ENCODE measurements around the gene CCDC120.

Gene CCDC120

DNA sequence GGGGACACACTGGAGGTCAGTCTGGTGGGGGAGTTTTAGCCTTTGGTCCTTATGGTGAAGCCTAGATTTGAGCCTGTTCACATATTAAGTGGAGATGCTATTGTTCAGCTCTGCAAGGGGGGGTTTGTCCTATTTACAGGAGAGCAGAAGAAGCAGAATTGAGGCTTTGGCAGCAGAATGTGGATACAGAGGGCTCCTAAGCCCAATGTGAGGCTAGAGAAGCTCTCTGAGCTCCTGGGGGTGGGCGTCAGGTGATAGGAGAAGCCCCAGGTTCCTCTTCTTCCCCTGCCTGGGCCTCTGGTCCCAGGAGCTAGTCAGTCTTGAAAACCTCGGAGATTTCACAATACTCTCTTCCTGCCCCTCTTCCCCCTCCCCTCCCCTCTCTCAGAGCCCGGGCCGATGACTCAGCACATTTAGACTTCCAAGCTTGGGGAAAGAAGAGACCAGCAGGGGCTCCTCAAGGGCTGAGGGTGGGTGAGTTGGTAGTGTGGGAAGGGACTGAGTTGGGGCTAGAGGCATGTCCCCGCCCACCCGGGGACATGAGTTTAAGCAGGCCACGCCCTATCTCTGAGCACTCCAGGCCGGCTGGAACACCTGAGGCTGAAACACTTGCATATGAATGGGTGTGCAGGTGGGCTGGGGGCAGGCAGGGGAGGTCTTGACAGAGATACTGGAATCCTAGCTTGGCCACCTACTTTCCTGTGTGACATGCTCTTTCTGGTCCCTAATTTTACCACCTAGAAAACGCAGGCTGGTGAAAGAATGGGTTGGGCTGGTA is 19.0 kb upstream of the CCDC120 start:
- DNase-seq (ENCODE audit: low spot score), result peak; percentile 53
- TF ChIP-seq, protein P1, sequence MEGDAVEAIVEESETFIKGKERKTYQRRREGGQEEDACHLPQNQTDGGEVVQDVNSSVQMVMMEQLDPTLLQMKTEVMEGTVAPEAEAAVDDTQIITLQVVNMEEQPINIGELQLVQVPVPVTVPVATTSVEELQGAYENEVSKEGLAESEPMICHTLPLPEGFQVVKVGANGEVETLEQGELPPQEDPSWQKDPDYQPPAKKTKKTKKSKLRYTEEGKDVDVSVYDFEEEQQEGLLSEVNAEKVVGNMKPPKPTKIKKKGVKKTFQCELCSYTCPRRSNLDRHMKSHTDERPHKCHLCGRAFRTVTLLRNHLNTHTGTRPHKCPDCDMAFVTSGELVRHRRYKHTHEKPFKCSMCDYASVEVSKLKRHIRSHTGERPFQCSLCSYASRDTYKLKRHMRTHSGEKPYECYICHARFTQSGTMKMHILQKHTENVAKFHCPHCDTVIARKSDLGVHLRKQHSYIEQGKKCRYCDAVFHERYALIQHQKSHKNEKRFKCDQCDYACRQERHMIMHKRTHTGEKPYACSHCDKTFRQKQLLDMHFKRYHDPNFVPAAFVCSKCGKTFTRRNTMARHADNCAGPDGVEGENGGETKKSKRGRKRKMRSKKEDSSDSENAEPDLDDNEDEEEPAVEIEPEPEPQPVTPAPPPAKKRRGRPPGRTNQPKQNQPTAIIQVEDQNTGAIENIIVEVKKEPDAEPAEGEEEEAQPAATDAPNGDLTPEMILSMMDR (IDR thresholded peaks at IDR 0.05; ENCODE audit: extremely low read depth, insufficient read depth, missing control alignments), result no peak
- in situ Hi-C loops (cut with MboI; ENCODE audit: low pct_unique_long_range_greater_than_20kb, low sequenced_read_pairs, unreplicated experiment), result no loop called here

DNA sequence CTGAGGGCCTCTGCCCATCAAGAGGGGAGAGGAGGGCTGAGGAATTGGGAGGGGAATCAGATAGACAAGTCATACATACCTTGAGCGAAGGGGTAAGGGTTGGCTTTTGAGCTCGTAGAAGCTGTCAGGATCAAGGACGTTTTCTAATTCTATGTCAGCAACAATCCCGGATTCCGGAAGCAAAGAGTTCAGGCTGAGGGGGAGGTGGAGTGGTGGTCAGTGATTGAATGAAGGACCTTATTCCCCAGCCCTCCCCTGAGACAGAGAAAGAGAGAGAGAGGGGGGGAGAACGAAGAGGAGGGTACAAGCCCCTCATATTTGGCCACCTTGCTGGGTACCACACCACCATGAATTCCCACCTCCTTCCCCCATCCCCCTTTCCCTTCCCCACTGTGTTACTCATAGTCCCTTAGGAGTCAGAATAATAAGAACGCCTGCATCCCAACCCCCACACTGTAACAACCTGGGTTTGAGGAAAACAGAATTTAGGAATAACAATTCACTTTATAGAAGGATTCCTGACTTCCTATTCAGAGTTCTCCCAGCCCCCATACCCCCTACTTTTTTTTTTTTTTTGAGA is 18.3 kb upstream of the CCDC120 start:
- no peak for DNase-seq (ENCODE audit: low spot score)
- TF ChIP-seq, protein P1 (IDR thresholded peaks at IDR 0.05; ENCODE audit: extremely low read depth, insufficient read depth, missing control alignments), result no peak
- in situ Hi-C loops (cut with MboI; ENCODE audit: low pct_unique_long_range_greater_than_20kb, low sequenced_read_pairs, unreplicated experiment), result no loop called here

DNA sequence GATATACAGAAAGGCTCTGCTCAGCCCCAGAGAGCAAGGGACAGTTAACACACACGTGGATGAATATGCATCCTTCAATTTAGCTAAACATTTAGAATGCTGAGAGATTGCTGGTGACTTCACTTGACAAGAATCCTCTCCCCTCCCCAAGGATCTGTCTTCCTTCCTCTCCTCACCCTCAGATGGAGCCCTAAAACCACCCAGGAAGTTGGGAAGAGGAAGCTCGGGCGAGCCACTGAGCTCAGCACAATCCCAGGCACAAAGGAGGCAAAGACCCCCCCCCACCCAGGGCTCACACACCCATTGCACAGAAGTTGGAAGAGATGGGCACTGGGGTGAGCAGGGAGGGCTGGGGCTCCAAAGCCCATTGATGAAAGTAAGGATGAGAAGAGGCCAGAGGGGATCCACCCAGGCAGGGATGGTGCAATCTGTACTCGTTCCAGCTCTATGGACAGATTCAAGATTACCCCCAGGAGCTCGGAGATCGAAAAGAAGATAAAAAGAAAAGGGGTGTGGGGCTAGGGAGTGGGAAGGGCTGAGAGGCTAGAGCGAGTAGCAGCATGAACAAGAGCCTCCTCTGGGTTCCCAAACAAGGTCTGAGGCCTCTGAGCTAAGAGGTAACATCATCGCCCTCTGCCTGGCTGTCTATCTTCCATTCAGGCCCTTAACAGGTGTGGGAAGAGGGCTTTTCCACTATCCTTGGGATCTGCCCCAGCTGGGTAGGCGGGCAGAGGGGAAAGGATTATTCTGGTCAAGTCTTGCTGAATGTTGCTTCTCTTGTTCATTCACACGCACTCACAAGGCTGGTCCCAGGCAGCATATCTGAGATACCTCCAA is 16.8 kb upstream of the CCDC120 start:
- TF ChIP-seq, protein P1 (IDR thresholded peaks at IDR 0.05; ENCODE audit: extremely low read depth, insufficient read depth, missing control alignments), result no peak
- no peak for DNase-seq (ENCODE audit: low spot score)
- in situ Hi-C loops (cut with MboI; ENCODE audit: low pct_unique_long_range_greater_than_20kb, low sequenced_read_pairs, unreplicated experiment), result no loop called here

- in situ Hi-C loops (cut with MboI; ENCODE audit: low pct_unique_long_range_greater_than_20kb, low sequenced_read_pairs, unreplicated experiment), result no loop called here
- TF ChIP-seq, protein P1 (IDR thresholded peaks at IDR 0.05; ENCODE audit: extremely low read depth, insufficient read depth, missing control alignments), result no peak
- DNase-seq (ENCODE audit: low spot score), result no peak
These were observed 16.1 kb upstream of the CCDC120 start for GRCh38 chrX:49042581-49043219.

GRCh38 chrX:49043220-49043986 is 15.4 kb upstream of the CCDC120 start, which contains the start of gene TFE3:
TSS of gene TFE3 (minus strand) at chrX:49043357. CDS start at chrX:49043226, 131 bp downstream.
- in situ Hi-C loops (cut with MboI; ENCODE audit: low pct_unique_long_range_greater_than_20kb, low sequenced_read_pairs, unreplicated experiment), result no loop called here
- DNase-seq (ENCODE audit: low spot score), result peak; percentile 92
- TF ChIP-seq, protein P1 (IDR thresholded peaks at IDR 0.05; ENCODE audit: extremely low read depth, insufficient read depth, missing control alignments), result peak; percentile 49
